GM12872 (cell line): ENCODE measurements around the gene DAP.

Source experiments
- CTCF ChIP-seq: IDR thresholded peaks from 3 replicates; pipeline ENCODE4 v1.5.1; 2011; ENCODE audit warnings: low read depth, mild to moderate bottlenecking, low read length, moderate library complexity; ENCODE audit not compliant: insufficient read depth

DAP gene

GRCh38 chr5:10740384-10740783 lies 20.6 kb downstream of the DAP start:
- no peak for TF ChIP-seq CTCF

DNA sequence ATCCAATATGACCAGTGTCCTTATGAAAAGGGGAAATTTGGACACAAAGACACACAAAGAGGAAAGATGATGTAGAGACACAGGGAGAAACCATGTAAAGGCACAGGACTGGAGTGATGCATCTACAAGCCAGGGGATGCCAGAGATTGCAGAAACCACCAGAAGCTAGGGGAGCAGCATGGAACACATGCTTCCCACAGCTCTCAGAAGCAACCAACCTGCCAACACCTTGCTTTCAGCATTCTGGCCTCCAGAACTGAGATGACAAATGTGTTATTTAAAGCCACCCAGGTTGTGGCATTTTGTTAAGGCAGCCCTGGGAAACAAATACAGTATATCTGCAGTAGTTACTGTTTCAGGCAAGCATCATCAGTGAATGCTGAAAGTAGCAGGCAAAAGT lies 23.2 kb downstream of the DAP start:
- no peak for TF ChIP-seq CTCF

- TF ChIP-seq CTCF: no peak
These were observed 24.2 kb downstream of the DAP start for GRCh38 chr5:10736808-10737207.

- TF ChIP-seq CTCF: no peak
These were observed 24.7 kb downstream of the DAP start for GRCh38 chr5:10736354-10736753.

GRCh38 chr5:10735569-10736276 lies 25.3 kb downstream of the DAP start:
- TF ChIP-seq CTCF: no peak

- TF ChIP-seq CTCF: no peak
These were observed 26.1 kb downstream of the DAP start for GRCh38 chr5:10734832-10735523.

DNA sequence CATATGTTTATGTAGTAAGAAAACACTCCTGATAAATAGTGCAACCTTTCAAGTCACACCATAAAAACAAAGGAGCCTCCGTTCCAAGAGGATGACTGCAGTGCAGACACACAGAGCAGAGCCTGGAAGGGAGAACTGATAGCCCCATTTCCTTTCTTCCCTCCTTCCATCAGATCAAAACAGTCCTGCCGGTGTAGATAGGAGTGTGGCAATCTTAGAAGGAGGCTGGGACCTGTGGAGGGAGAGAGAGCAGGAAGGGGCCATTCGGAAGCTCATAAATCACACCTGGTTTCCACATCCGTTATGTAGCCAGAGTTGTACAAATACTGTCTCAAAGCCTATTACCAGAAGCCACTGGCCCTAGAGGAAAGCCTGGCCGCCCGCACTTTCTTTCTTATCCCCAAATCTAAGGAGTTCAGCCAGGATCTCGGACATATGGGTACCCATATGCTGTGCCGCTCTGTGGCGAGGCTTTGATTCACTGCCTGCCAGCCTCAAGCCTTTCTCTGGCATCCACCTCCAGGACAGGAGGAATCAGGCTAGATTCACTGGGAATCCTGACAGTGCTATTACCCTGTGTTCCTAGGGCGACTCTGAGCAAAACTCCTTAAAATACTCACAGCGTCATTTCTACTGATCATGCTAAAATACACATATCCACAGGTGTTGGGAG lies 26.9 kb downstream of the DAP start:
- no peak for TF ChIP-seq CTCF
